KMS-11 (cell line): Measurements from ENCODE around the gene HNRNPC.

Experiments used
- H2AFZ ChIP-seq: fragments of 200-600 bp; sonication (generic); 2 replicates; pipeline ENCODE4 v1.6.1; 2016; ENCODE audit warnings: antibody characterized with exemption, mixed run types, low read depth
- H3K27ac ChIP-seq: fragments of 200-600 bp; sonication (generic); 2 replicates; pipeline ENCODE4 v1.6.1; 2016; ENCODE audit warnings: mild to moderate bottlenecking, mixed run types
- H3K27me3 ChIP-seq: fragments of 200-600 bp; sonication (generic); 2 replicates; pipeline ENCODE4 v1.6.1; 2017; ENCODE audit warnings: mild to moderate bottlenecking, low read depth, mixed run types, moderate library complexity; ENCODE audit not compliant: insufficient read depth
- H3K36me3 ChIP-seq: fragments of 200-600 bp; sonication (generic); 2 replicates; pipeline ENCODE4 v1.6.1; 2017; ENCODE audit warnings: mild to moderate bottlenecking, mixed run types; ENCODE audit not compliant: insufficient read depth
- H3K4me1 ChIP-seq: fragments of 200-600 bp; sonication (generic); 2 replicates; pipeline ENCODE4 v1.6.1; 2016; ENCODE audit warnings: mild to moderate bottlenecking, low read depth, mixed run types; ENCODE audit not compliant: poor library complexity, severe bottlenecking
- H3K4me2 ChIP-seq: fragments of 200-600 bp; sonication (generic); 2 replicates; pipeline ENCODE4 v1.7.0; 2016; ENCODE audit warnings: mild to moderate bottlenecking, mixed run types
- H3K4me3 ChIP-seq: fragments of 200-600 bp; sonication (generic); IDR thresholded peaks from 2 replicates; pipeline ENCODE4 v1.6.1; 2017; ENCODE audit warnings: low read depth, low read length, mixed read lengths; ENCODE audit not compliant: insufficient read depth
- H3K79me2 ChIP-seq: fragments of 200-600 bp; sonication (generic); 2 replicates; pipeline ENCODE4 v1.6.1; 2016; ENCODE audit warnings: low read depth, mixed run types; ENCODE audit not compliant: insufficient read depth
- H3K9ac ChIP-seq: fragments of 200-600 bp; sonication (generic); 2 replicates; pipeline ENCODE4 v1.6.1; 2016; ENCODE audit warnings: mild to moderate bottlenecking, mixed run types
- H4K20me1 ChIP-seq: fragments of 200-600 bp; sonication (generic); 2 replicates; pipeline ENCODE4 v1.6.1; 2016; ENCODE audit warnings: mild to moderate bottlenecking, mixed run types; ENCODE audit not compliant: insufficient read depth
- CTCF ChIP-seq: fragments of 200-600 bp; sonication (generic); conservative IDR thresholded peaks from 2 replicates; pipeline ENCODE4 v1.6.1; 2017; ENCODE audit warnings: low read depth, mild to moderate bottlenecking, antibody characterized with exemption, low read length, moderate library complexity, mixed read lengths

Gene HNRNPC

GRCh38 chr14:21220874-21221477, 48.3 kb downstream of the HNRNPC start:
- peaks cover 70% of the 10 kb centered on the region for H4K20me1 ChIP-seq
- H3K4me3 ChIP-seq, result no peak overlapping the region
- H3K27me3 ChIP-seq, result no peaks in the 10 kb centered on the region
- no peaks in the 10 kb centered on the region for H3K36me3 ChIP-seq
- peaks cover 99% of the 10 kb centered on the region for H3K79me2 ChIP-seq
- no peak for TF ChIP-seq CTCF
- no peak overlapping the region for H3K9ac ChIP-seq
- H3K4me2 ChIP-seq, result no peak overlapping the region
- H3K4me1 ChIP-seq, result peaks cover 13% of the 10 kb centered on the region
- no peak overlapping the region for H3K27ac ChIP-seq
- no peak overlapping the region for H2AFZ ChIP-seq

DNA sequence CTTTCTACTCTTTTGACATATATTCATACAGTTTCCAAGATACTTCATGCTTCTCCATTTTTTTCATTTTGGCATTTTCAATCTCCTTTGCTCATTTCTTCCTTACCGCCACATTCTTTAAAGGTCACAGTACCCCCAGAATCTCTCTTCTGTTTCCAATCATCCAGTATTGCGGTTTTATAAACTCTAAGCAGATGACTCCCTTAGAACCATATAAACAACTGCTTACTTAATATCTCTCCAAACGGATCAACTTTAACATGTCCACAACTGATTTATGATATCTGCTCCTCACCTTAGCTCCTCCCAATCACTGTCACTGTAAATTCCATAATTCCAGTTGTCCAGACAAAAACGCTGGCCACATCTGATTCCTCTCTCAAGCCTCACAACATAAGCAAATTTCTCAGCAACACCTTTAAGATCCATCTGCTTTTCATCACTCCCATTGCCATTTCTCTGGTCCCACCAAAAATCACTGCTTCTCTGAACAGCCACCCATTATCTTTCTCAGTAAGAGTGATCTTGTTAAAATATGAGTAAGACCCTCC, 49.6 kb downstream of the HNRNPC start:
- Histone ChIP-seq H3K4me2 (no peak overlapping the region), H3K4me3 (no peak overlapping the region), H2AFZ (no peak overlapping the region), H3K4me1 (peaks cover 13% of the 10 kb centered on the region), H4K20me1 (peaks cover 70% of the 10 kb centered on the region), H3K9ac (no peak overlapping the region), H3K36me3 (no peaks in the 10 kb centered on the region; the same call in 1 of the 2 replicates), H3K27ac (no peak overlapping the region), H3K79me2 (peaks cover 99% of the 10 kb centered on the region), H3K27me3 (no peaks in the 10 kb centered on the region)
- TF ChIP-seq CTCF, result no peak

GRCh38 chr14:21219120-21219519, 50.1 kb downstream of the HNRNPC start:
- Histone ChIP-seq H4K20me1 (peaks cover 69% of the 10 kb centered on the region), H3K79me2 (peaks cover 99% of the 10 kb centered on the region), H3K9ac (no peak overlapping the region), H3K4me1 (peaks cover 13% of the 10 kb centered on the region), H3K27me3 (no peaks in the 10 kb centered on the region), H2AFZ (no peak overlapping the region), H3K27ac (no peak overlapping the region), H3K4me3 (no peak overlapping the region), H3K36me3 (no peaks in the 10 kb centered on the region; the same call in 1 of the 2 replicates), H3K4me2 (no peak overlapping the region)
- TF ChIP-seq CTCF, result no peak

- peaks cover 9% of the 10 kb centered on the region; the same call in 1 of the 2 replicates for H3K36me3 ChIP-seq
Observed at GRCh38 chr14:21215879-21216251, 53.4 kb downstream of the HNRNPC start.

More at GRCh38 chr14:21215879-21216251, 53.4 kb downstream of the HNRNPC start:
- Histone ChIP-seq H3K79me2 (peaks cover 89% of the 10 kb centered on the region), H3K27ac (no peak overlapping the region), H3K4me3 (no peak overlapping the region), H3K4me1 (peaks cover 11% of the 10 kb centered on the region), H3K4me2 (no peak overlapping the region), H4K20me1 (peaks cover 55% of the 10 kb centered on the region), H2AFZ (no peak overlapping the region), H3K27me3 (no peaks in the 10 kb centered on the region), H3K9ac (no peak overlapping the region)
- no peak for TF ChIP-seq CTCF
